ENCODE measurements around the gene BBS4.

The BBS4 gene

GRCh38 chr15:72783640-72784455 is 97.8 kb downstream of the BBS4 start, which contains the start of gene ADPGK (continued):
- TF ChIP-seq REST (tag by site-specific recombination; IDR thresholded peaks at IDR 0.05): 0 out of 2 replicates have a peak, but pooled peaks have one; percentile 33
- 0 out of 2 replicates have a peak, but pooled peaks have one; percentile 6 for TF ChIP-seq ZNF404 (tag by site-specific recombination; IDR thresholded peaks at IDR 0.05)
- TF ChIP-seq ZFP37 (tag by site-specific recombination; IDR thresholded peaks at IDR 0.05): peak; percentile 98
- no peak for TF ChIP-seq ZNF433 (tag by site-specific recombination; IDR thresholded peaks at IDR 0.05; ENCODE audit: low read depth)
- no peak for TF ChIP-seq HOXC10 (CRISPR knock-in tag; IDR thresholded peaks at IDR 0.05)
- no peak for TF ChIP-seq ZNF426 (tag by site-specific recombination; IDR thresholded peaks at IDR 0.05)
- TF ChIP-seq ZBTB10 (tag by site-specific recombination; IDR thresholded peaks at IDR 0.05): peak; percentile 100
- peak; percentile 33; the same call in 1 of the 2 replicates for TF ChIP-seq ZSCAN18 (tag by site-specific recombination; IDR thresholded peaks at IDR 0.05)
- no peak for TF ChIP-seq ZNF114 (tag by site-specific recombination; IDR thresholded peaks at IDR 0.05)
- peak; percentile 91 for TF ChIP-seq INSM2 (tag by site-specific recombination; IDR thresholded peaks at IDR 0.05)
- peak; percentile 96 for TF ChIP-seq ZNF692 (tag by site-specific recombination; IDR thresholded peaks at IDR 0.05)
- TF ChIP-seq PRDM6 (tag by site-specific recombination; IDR thresholded peaks at IDR 0.05): no peak
- peak; percentile 98 for TF ChIP-seq KLF8 (tag by site-specific recombination; IDR thresholded peaks at IDR 0.05)
- TF ChIP-seq ZNF274 (IDR thresholded peaks at IDR 0.05; ENCODE audit: low read length): no peak
- no peak for TF ChIP-seq ZNF274 (tag by site-specific recombination; IDR thresholded peaks at IDR 0.05; ENCODE audit: borderline replicate concordance)
- TF ChIP-seq ZNF549 (tag by site-specific recombination; IDR thresholded peaks at IDR 0.05): no peak
- TF ChIP-seq ZNF560 (tag by site-specific recombination; IDR thresholded peaks at IDR 0.05; ENCODE audit: borderline replicate concordance): no peak
- no peak for TF ChIP-seq ZNF140 (tag by site-specific recombination; IDR thresholded peaks at IDR 0.05)
- peak; percentile 62; the same call in 1 of the 2 replicates for TF ChIP-seq SCRT2 (tag by site-specific recombination; IDR thresholded peaks at IDR 0.05)
- TF ChIP-seq ZNF677 (tag by site-specific recombination; IDR thresholded peaks at IDR 0.05): peak; percentile 71; the same call in 1 of the 2 replicates
- no peak for TF ChIP-seq ZNF529 (tag by site-specific recombination; IDR thresholded peaks at IDR 0.05; ENCODE audit: insufficient replicate concordance)
- TF ChIP-seq ZNF621 (tag by site-specific recombination; IDR thresholded peaks at IDR 0.05): no peak
- TF ChIP-seq REPIN1 (tag by site-specific recombination; IDR thresholded peaks at IDR 0.05; ENCODE audit: low read depth): 0 out of 2 replicates have a peak, but pooled peaks have one; percentile 67
